HEK293T (cell line): ENCODE data around the gene CRYBG1.

Experiments
- ARNT ChIP-seq: fragments of 450-650 bp; IDR thresholded peaks from 2 replicates; pipeline ENCODE4 v1.6.1; 2017; ENCODE audit warnings: mild to moderate bottlenecking
- FOXA1 ChIP-seq: fragments of 450-650 bp; IDR thresholded peaks from 2 replicates; pipeline ENCODE4 v1.6.1; 2016; ENCODE audit warnings: mild to moderate bottlenecking
- FOXM1 ChIP-seq: fragments of 450-650 bp; IDR thresholded peaks from 2 replicates; pipeline ENCODE4 v1.6.1; 2017; ENCODE audit warnings: mild to moderate bottlenecking, borderline replicate concordance
- HDGF ChIP-seq: fragments of 450-650 bp; IDR thresholded peaks from 2 replicates; pipeline ENCODE4 v1.6.1; 2017; ENCODE audit warnings: antibody characterized with exemption, borderline replicate concordance
- SUZ12 ChIP-seq: fragments of 450-650 bp; IDR thresholded peaks from 2 replicates; pipeline ENCODE4 v1.6.1; 2016; ENCODE audit warnings: mild to moderate bottlenecking
- ZNF384 ChIP-seq: fragments of 450-650 bp; IDR thresholded peaks from 2 replicates; pipeline ENCODE4 v1.6.1; 2016

DNA sequence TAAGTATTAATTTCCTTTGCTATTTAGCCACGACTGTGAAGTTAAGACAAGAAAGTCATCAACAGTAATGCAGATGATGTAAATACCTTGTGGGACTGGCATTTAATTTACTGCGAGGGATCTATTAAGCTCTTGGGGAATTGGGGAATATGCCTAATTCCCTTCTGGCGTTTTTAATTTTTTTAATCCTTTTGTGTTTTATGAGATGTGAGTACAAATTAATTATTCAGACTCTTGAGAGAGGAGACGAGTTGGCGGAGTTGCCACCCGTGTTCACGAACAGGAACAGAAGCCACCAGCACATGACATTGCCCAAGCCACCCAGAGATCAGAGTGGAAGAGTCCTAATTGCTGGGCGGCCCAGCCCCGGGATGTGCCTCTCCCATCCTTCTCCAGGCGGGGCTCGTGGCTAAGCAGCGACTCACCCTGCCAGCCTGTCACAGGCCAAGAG lies 533 bp upstream of the CRYBG1 start:
- no peak for TF ChIP-seq FOXA1
- TF ChIP-seq SUZ12 = no peak
- no peak for TF ChIP-seq FOXM1
- TF ChIP-seq ARNT = no peak
- no peak for TF ChIP-seq HDGF
- TF ChIP-seq ZNF384 = no peak
